Measurements from ENCODE around the gene HES1. TPM values are rescaled to one million over a fixed set of nuclear protein-coding genes. Genes with fewer than 3 reads are reported as not detected.

Gene HES1
- polyA plus RNA-seq, 3 donors: 0.17 to 66.6 (median 0.26) TPM

- peaks cover 45 to 55% of the 10 kb centered on the region in 2 donors for H3K4me1 ChIP-seq (ENCODE audit: control insufficient read depth in 1 of 2, insufficient read depth in 2 of 2, low read length in 2 of 2)
- H3K27me3 Mint-ChIP-seq (ENCODE audit: low read depth in 3 of 3): peaks cover 77 to 91% (median 81%) of the 10 kb centered on the region in 3 donors
- peak overlapping the region; percentile 43 for H3K9ac ChIP-seq (ENCODE audit: insufficient read depth, low read length, poor library complexity, severe bottlenecking)
- no peak for TF ChIP-seq CTCF (IDR thresholded peaks at IDR 0.05)
- H3K4me3 ChIP-seq (replicated peaks in 1 of 3; ENCODE audit: low read depth in 2 of 3, low read length in 3 of 3): peak overlapping the region; percentile 37 to 70 (median 42)
- H3K4me2 ChIP-seq (replicated peaks; ENCODE audit: extremely low read depth, low read length, poor library complexity, severe bottlenecking): peak overlapping the region; percentile 56
- no peak for DNase-seq
- H3K9me3 ChIP-seq (replicated peaks in 1 of 2; ENCODE audit: control insufficient read depth in 1 of 2, insufficient read depth in 1 of 2, low read length in 2 of 2): peaks cover 6 to 19% of the 10 kb centered on the region in 2 donors
- H3K79me2 ChIP-seq (ENCODE audit: insufficient read depth, low read length): no peaks in the 10 kb centered on the region
- no peaks in the 10 kb centered on the region for H3K36me3 ChIP-seq (replicated peaks in 1 of 2; ENCODE audit: control insufficient read depth in 1 of 2, insufficient read depth in 2 of 2, low read length in 2 of 2)
- peak overlapping the region in 5 of 7 donors; percentile 78 to 87 (median 79) for H3K27ac Mint-ChIP-seq
- intact Hi-C loops (cut with micrococcal nuclease): loop anchor here (2.0 to 5.0 kb wide), 4 partner anchors 49 to 134 kb away; no protein-coding TSS in a partner anchor
- peaks cover 40% of the 10 kb centered on the region for H3K4me1 Mint-ChIP-seq
- H3K27ac ChIP-seq (ENCODE audit: low read depth in 1 of 2, low read length in 2 of 2): peak overlapping the region; percentile 9 to 36
- peak overlapping the region; percentile 77 to 92 for H3K4me3 Mint-ChIP-seq
- peaks cover 6% of the 10 kb centered on the region for H4K20me1 ChIP-seq (ENCODE audit: insufficient read depth, low read length)
- H2AFZ ChIP-seq (ENCODE audit: insufficient read depth, low read depth, low read length, poor library complexity, severe bottlenecking): peak overlapping the region; percentile 45
- peaks cover 16 to 24% of the 10 kb centered on the region in 2 donors for H3K36me3 Mint-ChIP-seq
- H3K27me3 ChIP-seq (ENCODE audit: control insufficient read depth in 2 of 2, insufficient read depth in 2 of 2, low read length in 2 of 2): peaks cover 78 to 85% of the 10 kb centered on the region in 2 donors
- 0% methylated on average over 8 of the region's 17 CpGs for WGBS (ENCODE audit: insufficient coverage)
- H3K9me3 Mint-ChIP-seq: peaks cover 0 to 44% (median 20%) of the 10 kb centered on the region in 7 donors
These were observed 615 bp downstream of the HES1 start for GRCh38 chr3:194136519-194137007.

GRCh38 chr3:194137008-194137505 is 1.1 kb downstream of the HES1 start:
- H3K4me1 ChIP-seq (ENCODE audit: control insufficient read depth in 1 of 2, insufficient read depth in 2 of 2, low read length in 2 of 2): peaks cover 50 to 60% of the 10 kb centered on the region in 2 donors
- Mint-ChIP-seq H3K27ac (peak overlapping the region; percentile 11 to 89 (median 79)), H3K4me3 (peak overlapping the region; percentile 77 to 92), H3K4me1 (peaks cover 44% of the 10 kb centered on the region), H3K9me3 (peaks cover 0 to 47% (median 23%) of the 10 kb centered on the region in 7 donors), H3K36me3 (peaks cover 19 to 27% of the 10 kb centered on the region in 2 donors), H3K27me3 (ENCODE audit: low read depth in 3 of 3) (peaks cover 77 to 92% (median 82%) of the 10 kb centered on the region in 3 donors)
- H3K79me2 ChIP-seq (ENCODE audit: insufficient read depth, low read length): no peaks in the 10 kb centered on the region
- H3K4me2 ChIP-seq (replicated peaks; ENCODE audit: extremely low read depth, low read length, poor library complexity, severe bottlenecking): peak overlapping the region; percentile 56
- no peaks in the 10 kb centered on the region for H3K36me3 ChIP-seq (replicated peaks in 1 of 2; ENCODE audit: control insufficient read depth in 1 of 2, insufficient read depth in 2 of 2, low read length in 2 of 2)
- H3K4me3 ChIP-seq (replicated peaks in 1 of 3; ENCODE audit: low read depth in 2 of 3, low read length in 3 of 3): peak overlapping the region; percentile 37 to 70 (median 42)
- H4K20me1 ChIP-seq (ENCODE audit: insufficient read depth, low read length): peaks cover 6% of the 10 kb centered on the region
- intact Hi-C loops (cut with micrococcal nuclease): loop anchor here (2.0 to 5.0 kb wide), 4 partner anchors 50 to 134 kb away; no protein-coding TSS in a partner anchor
- H3K27me3 ChIP-seq (ENCODE audit: control insufficient read depth in 2 of 2, insufficient read depth in 2 of 2, low read length in 2 of 2): peaks cover 77 to 84% of the 10 kb centered on the region in 2 donors
- H3K9me3 ChIP-seq (replicated peaks in 1 of 2; ENCODE audit: control insufficient read depth in 1 of 2, insufficient read depth in 1 of 2, low read length in 2 of 2): peaks cover 6 to 19% of the 10 kb centered on the region in 2 donors
- peak; percentile 44 to 56 (median 55) for DNase-seq
- H2AFZ ChIP-seq (ENCODE audit: insufficient read depth, low read depth, low read length, poor library complexity, severe bottlenecking): peak overlapping the region; percentile 45
- H3K27ac ChIP-seq (ENCODE audit: low read depth in 1 of 2, low read length in 2 of 2): peak overlapping the region; percentile 9 to 36
- peak overlapping the region; percentile 43 for H3K9ac ChIP-seq (ENCODE audit: insufficient read depth, low read length, poor library complexity, severe bottlenecking)
- TF ChIP-seq CTCF (IDR thresholded peaks at IDR 0.05): no peak
- WGBS (ENCODE audit: insufficient coverage): 0% methylated on average over 28 of the region's 34 CpGs

Measured in CD14-positive monocyte (primary cell).